HG03558 (cell line): ENCODE results near the gene DMGDH.
"Not testable (repeated sequence)": the region's sequence is repeated elsewhere in the genome, so short reads cannot be mapped to it uniquely, and the experiment has no call there.

ENCODE experiments used
- ATAC-seq: cut with Tn5 transposase; IDR thresholded peaks from one replicate; pipeline ENCODE4 v1.9.1; 2021; ENCODE audit warnings: moderate number of reproducible peaks; ENCODE audit not compliant: unreplicated experiment; ENCODE audit errors: extremely low read depth

The DMGDH gene

GRCh38 chr5:78983194-78983593 lies 86.3 kb downstream of the DMGDH start:
- not testable (repeated sequence) for ATAC-seq

GRCh38 chr5:78979909-78980308 lies 89.6 kb downstream of the DMGDH start:
- ATAC-seq, result no peak

GRCh38 chr5:78979117-78979742 lies 90.2 kb downstream of the DMGDH start:
- ATAC-seq, result no peak

GRCh38 chr5:78975035-78975434 lies 94.4 kb downstream of the DMGDH start:
- ATAC-seq, result no peak

- no peak for ATAC-seq
Observed at GRCh38 chr5:78974601-78975000, 94.9 kb downstream of the DMGDH start.

GRCh38 chr5:78974011-78974410 lies 95.5 kb downstream of the DMGDH start:
- no peak for ATAC-seq

GRCh38 chr5:78972654-78973428 lies 96.6 kb downstream of the DMGDH start:
- no peak for ATAC-seq

- no peak for ATAC-seq
Observed at GRCh38 chr5:78971998-78972397, 97.5 kb downstream of the DMGDH start.

GRCh38 chr5:78968781-78969180 lies 100.7 kb downstream of the DMGDH start:
- ATAC-seq, result no peak

- ATAC-seq, result no peak
Observed at GRCh38 chr5:78964889-78965288, 104.6 kb downstream of the DMGDH start.

GRCh38 chr5:78961743-78962142 lies 107.7 kb downstream of the DMGDH start:
- ATAC-seq, result no peak

- ATAC-seq, result no peak
Observed at GRCh38 chr5:78959767-78960166, 109.7 kb downstream of the DMGDH start.

GRCh38 chr5:78958672-78959445 lies 110.6 kb downstream of the DMGDH start:
- ATAC-seq, result no peak

- ATAC-seq, result no peak
Observed at GRCh38 chr5:78956901-78957300, 112.6 kb downstream of the DMGDH start.

- ATAC-seq, result no peak
Observed at GRCh38 chr5:78953092-78953800, 116.2 kb downstream of the DMGDH start.
